Measurements from ENCODE around the gene ZYG11A. TPM values are rescaled to one million over a fixed set of nuclear protein-coding genes. Genes with fewer than 3 reads are reported as not detected.

Gene ZYG11A
- total and polyA plus RNA-seq, 9 donors = 0.02 to 0.13 (median 0.08) TPM; not detected in 4

GRCh38 chr1:52919723-52920483 is 77.3 kb downstream of the ZYG11A start:
- Histone ChIP-seq H3K9me3 (no peaks in the 10 kb centered on the region), H3K4me1 (ENCODE audit: insufficient read depth) (peaks cover 30% of the 10 kb centered on the region), H3K27ac (peak overlapping the region in 1 of 2 donors; percentile 93), H3K27me3 (no peaks in the 10 kb centered on the region), H3K36me3 (no peaks in the 10 kb centered on the region), H3K4me3 (no peak overlapping the region)
- intact Hi-C loops (cut with DNase I) = loop anchor here in 2 of 4 donors (5.0 to 10.0 kb wide), 4 partner anchors 142 to 1945 kb away; partner anchors contain the start of genes PODN (in 2 of the 2) and CDKN2C (in 1 of the 2)
- DNase-seq = no peak
- WGBS, 3 donors = 90 to 94% (median 93%) methylated on average over 10 of the region's 10 CpGs
- TF ChIP-seq EP300 (IDR thresholded peaks at IDR 0.05) (no peak), POLR2A (IDR thresholded peaks at IDR 0.05) (no peak), CTCF (IDR thresholded peaks at IDR 0.05) (no peak)

- peak overlapping the region; percentile 93 for H3K27ac ChIP-seq
- intact Hi-C loops (cut with DNase I) = loop anchor here in 2 of 4 donors (5.0 to 10.0 kb wide), 4 partner anchors 141 to 1946 kb away; partner anchors contain the start of genes PODN (in 2 of the 2) and CDKN2C (in 1 of the 2)
- H3K27me3 ChIP-seq = no peaks in the 10 kb centered on the region
- H3K4me1 ChIP-seq (ENCODE audit: insufficient read depth) = peaks cover 26% of the 10 kb centered on the region
- peak overlapping the region; percentile 60 for H3K4me3 ChIP-seq
- WGBS, 3 donors = 4 to 8% (median 8%) methylated on average over 25 to 35 of the region's 35 CpGs
- no peak for TF ChIP-seq POLR2A (IDR thresholded peaks at IDR 0.05)
- no peak for TF ChIP-seq CTCF (IDR thresholded peaks at IDR 0.05)
- TF ChIP-seq EP300 (IDR thresholded peaks at IDR 0.05) = no peak
- H3K36me3 ChIP-seq = no peaks in the 10 kb centered on the region
- peak in 3 of 5 donors; percentile 58 to 72 (median 65) for DNase-seq
- H3K9me3 ChIP-seq = no peaks in the 10 kb centered on the region
Measured at GRCh38 chr1:52920791-52921291, 78.3 kb downstream of the ZYG11A start.

GRCh38 chr1:52925571-52926005 is 83.0 kb downstream of the ZYG11A start:
- intact Hi-C loops (cut with DNase I) = loop anchor here in 1 of 4 donors (10.0 kb wide), 2 partner anchors 221 to 1951 kb away; partner anchors contain the start of gene CDKN2C

More at GRCh38 chr1:52925571-52926005, 83.0 kb downstream of the ZYG11A start:
- H3K27ac ChIP-seq = peak overlapping the region in 1 of 2 donors; percentile 72
- peak in 4 of 5 donors; percentile 57 to 75 (median 69) for DNase-seq
- H3K36me3 ChIP-seq = no peaks in the 10 kb centered on the region
- H3K4me1 ChIP-seq (ENCODE audit: insufficient read depth) = peaks cover 11% of the 10 kb centered on the region
- WGBS, 3 donors = 7 to 9% (median 7%) methylated on average over 5 of the region's 5 CpGs
- H3K9me3 ChIP-seq = no peaks in the 10 kb centered on the region
- TF ChIP-seq POLR2A (IDR thresholded peaks at IDR 0.05) = no peak
- no peak for TF ChIP-seq EP300 (IDR thresholded peaks at IDR 0.05)
- no peak for TF ChIP-seq CTCF (IDR thresholded peaks at IDR 0.05)
- no peaks in the 10 kb centered on the region for H3K27me3 ChIP-seq
- peak overlapping the region; percentile 74 for H3K4me3 ChIP-seq
